Cardiac septum (tissue), 1 donor: ENCODE measurements around the gene ARMH3. TPM values are rescaled to one million over a fixed set of nuclear protein-coding genes. Genes with fewer than 3 reads are reported as not detected.

Experiments
- DNase-seq: peaks from one replicate; pipeline ENCODE4 v3.0.0-alpha.2; 2020; ENCODE audit warnings: low spot score
- intact Hi-C: fragments of 100-400 bp; cut with DNase I; formaldehyde crosslinking; loops from one replicate; pipeline ENCODE4 v1.14.0; 2022
- total RNA-seq: library from RNA; stranded (reverse); fragmentation: NEBNext Ultra II Directional; extraction: Animal tissue kit (Norgen Biotek cat#: 25700); gene quantifications from one replicate; pipeline ENCODE4 v1.2.1, GENCODE V29; 2021
- donor health status: DM: no; HTN: no; CAD: no.

The ARMH3 gene
- total RNA-seq, 1 donor from 2014 or later, result 50.4 TPM

DNA sequence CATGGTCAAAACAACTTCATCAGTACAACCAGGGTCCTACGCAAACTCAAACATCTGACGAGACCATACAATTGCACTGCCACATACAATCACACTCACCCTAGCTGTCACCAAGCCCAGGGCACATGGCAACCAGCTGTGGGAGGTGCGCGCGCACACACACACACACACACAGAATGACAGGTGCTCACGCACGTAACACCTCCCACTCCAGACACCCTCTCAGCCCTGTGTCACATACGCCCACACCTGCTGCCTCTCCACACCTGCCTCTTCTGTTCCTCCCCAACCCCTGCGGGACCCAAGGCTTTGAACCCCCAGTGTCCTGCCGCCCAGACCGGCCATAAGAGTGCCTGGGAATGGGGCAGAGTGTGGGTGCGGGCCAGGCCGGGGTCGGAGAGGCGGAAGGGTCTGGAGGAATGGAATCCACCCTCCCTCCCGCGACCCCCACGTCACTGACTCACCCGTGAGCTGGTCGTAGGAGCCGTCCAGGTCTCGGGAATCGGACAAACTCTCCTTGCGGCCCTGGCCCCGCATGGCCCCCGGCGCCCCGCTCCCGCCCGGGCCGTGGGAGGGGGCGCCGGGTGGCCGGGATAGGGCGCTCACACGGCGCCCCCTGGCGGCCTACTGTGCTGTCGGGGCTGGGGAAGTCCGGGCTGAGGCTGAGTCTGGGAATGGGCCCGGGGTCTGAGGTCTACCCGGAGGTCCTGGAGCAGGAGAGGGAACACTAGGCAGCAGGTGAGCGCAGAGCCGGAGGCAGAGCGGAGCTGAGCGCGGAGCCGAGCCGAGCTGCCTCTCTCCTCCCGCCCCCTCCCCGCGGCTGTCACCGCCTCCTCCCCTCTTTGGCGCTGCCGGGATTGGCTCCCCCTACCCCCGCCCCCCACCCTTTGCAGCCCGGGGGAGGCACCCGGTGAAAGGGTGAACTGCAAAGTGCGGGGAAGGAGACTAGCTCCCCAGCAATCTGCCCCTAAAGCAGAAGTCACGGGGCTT is 212.6 kb downstream of the ARMH3 start, which contains the start of gene KCNIP2:
Gene KCNIP2, minus strand, starts transcription at position 769 of the 990 bp plus-strand sequence. Its CDS starts 232 bp downstream, at position 537.
- peak; percentile 78 for DNase-seq
- intact Hi-C loops, result loop anchor here (5.0 kb wide), 1 partner anchor 44 kb away; no protein-coding TSS in a partner anchor

DNA sequence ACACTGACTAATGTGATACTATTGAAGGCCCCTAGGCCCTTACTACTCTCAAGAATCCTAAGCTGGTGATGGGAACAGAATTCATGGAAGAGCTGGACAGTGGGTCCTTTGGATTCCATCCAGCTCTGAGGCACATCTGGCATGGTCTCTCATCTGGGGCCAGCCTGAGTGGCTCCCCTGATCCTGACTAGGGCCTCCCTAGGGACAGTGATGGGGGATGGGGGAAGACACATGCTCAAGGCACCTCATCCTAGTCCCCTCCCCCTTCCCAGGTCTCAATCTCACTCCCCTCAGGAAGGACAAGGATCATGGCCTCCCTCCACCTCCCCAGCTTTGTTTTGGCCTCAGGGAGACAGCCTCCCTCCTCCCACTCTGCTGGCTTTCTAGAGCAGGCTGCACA is 214.1 kb downstream of the ARMH3 start:
- intact Hi-C loops, result loop anchor here (2.0 to 5.0 kb wide), 2 partner anchors 45 to 169 kb away; no protein-coding TSS in a partner anchor
- DNase-seq, result no peak

DNA sequence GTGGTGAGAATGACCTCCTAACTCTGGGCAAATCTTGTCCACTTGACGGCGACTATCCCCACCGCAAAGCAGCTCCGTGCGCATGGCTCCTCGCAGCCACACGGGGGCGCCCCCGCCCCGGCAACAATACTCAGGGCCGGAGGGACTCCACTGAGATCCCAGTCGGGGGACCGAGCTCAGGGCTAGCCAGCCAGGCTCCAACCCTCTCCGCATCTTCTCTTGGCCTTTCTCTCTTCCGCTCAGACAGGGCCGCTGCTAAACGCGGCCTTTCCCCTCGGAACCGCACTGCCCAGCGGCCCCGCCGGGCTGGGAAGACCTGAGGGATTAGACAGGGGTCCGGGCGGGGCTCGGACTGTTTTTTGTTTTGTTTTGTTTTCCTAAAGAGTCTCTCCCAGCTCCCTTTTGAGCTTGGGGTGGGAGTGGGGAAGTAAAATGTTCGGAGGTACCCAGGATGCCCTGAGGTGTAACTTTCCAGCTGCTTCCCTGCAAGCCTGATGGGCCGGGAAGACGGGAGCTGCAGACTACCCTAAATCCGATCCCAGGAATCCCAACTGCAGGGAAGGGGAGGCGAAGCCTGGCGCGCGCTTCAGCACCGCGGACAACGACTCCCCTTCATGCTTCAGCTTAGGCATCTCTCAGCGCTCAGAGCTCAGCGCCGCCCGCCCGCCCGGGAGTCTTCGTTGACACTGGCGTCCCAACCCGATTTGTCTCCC is 215.1 kb downstream of the ARMH3 start:
- intact Hi-C loops, result loop anchor here (2.0 to 5.0 kb wide), 2 partner anchors 46 to 170 kb away; no protein-coding TSS in a partner anchor

DNA sequence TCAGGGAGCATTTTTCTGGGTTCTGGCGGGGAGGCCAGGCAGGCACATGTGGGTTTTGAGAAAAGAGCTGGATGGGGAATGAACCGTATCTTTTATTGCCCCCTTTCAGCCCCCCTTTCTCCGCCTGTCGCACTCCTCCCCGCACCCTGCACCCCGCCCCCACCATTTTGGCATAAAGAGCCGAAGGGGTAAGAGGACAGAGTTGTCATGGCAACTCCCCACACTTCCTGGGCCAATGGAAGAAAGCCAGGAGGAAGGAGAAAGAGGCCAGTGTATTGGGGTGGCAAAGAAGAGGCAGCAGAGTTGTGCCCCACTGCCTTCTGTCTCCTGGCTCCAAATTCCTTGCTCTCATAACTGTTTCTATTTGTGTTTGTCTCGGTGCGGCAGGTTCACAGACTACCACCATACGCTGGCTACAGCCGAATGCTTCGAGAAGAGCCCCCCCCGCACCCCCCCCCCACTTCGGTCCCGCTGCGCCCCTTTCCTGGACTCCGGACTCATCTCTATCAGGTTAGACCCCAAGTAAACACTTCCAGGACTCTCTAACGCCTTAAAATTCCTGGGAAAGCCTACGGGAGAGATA is 215.8 kb downstream of the ARMH3 start:
- intact Hi-C loops, result loop anchor here (2.0 to 5.0 kb wide), 2 partner anchors 47 to 171 kb away; no protein-coding TSS in a partner anchor
- DNase-seq, result no peak

More for the DNA sequence above, 215.1 kb downstream of the ARMH3 start:
- DNase-seq, result peak; percentile 93

DNA sequence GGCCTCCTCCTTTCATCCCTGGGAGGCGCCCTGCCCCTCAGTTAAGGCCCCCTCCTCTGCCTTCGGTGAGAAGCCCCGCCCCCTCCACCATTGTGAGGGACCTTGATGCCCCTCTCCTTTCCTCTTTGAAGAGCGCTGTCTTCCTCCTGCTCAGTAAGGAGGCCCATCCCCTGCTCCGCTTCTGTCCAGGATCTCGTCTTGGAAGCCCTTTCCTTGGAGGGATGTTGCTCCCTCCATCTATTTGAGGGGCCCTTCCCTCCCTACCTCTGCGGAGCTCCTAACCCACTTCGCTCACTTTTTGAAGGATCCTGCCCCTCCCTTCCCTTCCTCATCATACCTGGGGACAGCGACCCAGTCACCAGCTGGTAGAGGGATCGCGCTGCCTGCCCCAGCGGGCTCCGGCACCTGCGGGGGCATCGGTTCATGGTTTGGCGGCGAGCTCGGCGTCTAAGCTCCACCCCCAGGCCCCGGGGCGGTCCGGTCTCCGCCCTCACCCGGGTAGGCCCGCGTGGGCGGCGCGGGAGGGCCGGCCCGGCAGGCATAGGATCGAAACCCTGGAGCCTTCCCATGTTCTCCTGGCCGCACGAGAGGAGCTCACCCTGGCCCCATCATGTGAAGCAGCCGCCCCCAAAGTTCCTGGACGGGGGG is 216.4 kb downstream of the ARMH3 start:
- peak; percentile 76 for DNase-seq
- intact Hi-C loops, result loop anchor here (2.0 to 5.0 kb wide), 2 partner anchors 48 to 171 kb away; no protein-coding TSS in a partner anchor

DNA sequence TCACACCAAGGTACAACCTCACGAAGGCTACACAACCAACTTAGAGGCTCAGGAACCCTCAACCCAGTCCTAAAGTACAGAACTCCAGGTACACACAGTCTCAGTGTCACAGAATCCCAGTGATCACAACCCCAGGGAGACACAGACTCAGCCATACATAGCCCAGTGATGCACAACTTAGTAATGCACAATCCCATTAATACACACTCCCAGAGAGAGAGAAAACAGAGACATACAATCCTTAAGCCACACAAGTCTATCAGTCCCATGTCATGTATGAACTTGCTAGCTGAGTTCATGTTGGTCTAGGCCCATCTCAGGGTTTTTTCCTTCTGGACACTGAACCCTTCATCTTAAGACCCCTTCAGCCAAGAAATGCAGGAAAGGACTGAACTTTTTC is 217.0 kb downstream of the ARMH3 start:
- intact Hi-C loops, result no loop called here
- DNase-seq, result no peak

DNA sequence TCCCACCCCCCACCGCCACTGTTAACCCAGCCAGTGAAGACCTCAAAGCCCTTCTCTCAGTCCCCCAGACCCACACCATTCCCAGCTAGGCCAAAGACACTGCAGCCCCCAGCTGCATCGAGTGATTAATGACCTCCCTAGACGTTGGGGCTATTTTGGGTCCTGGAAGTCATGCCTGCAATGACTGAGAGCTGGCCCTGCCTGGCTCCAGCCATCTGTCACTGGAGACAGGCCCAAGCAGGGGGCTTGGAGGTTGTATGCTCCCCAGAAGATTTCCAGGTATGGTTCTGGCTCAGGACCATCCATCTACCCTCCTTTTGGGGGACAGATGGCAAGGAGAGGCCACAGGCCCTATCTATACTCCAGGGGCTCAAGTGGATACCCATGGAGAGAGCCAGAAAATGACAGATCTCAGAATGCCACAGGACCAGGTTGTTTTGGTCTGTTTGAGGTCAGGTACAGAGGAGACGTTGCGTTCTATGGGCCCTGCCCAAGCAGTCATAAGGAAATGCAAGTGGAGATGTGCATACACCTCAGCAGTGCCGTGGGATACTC is 217.5 kb downstream of the ARMH3 start:
- DNase-seq, result no peak
- intact Hi-C loops, result no loop called here

DNA sequence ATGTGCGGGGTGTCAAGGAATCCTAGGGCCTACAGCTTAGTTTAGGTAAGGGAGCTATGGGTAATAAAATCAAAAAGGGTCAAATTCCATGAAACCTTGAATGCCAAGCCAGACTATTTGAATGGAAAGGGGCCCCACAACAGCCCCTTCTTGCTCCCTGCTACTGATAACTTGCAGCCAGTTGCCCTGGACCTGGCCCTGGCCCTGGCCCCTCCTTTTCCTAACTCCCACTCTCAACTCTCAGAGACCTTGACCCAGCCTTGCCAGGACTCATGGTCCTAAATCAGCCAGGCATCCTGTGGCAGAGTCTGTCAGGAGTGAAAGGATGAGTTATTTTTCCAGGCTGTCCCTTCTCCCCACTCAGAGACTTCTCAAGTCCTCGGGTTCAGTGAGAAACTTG is 218.2 kb downstream of the ARMH3 start:
- intact Hi-C loops, result no loop called here

DNA sequence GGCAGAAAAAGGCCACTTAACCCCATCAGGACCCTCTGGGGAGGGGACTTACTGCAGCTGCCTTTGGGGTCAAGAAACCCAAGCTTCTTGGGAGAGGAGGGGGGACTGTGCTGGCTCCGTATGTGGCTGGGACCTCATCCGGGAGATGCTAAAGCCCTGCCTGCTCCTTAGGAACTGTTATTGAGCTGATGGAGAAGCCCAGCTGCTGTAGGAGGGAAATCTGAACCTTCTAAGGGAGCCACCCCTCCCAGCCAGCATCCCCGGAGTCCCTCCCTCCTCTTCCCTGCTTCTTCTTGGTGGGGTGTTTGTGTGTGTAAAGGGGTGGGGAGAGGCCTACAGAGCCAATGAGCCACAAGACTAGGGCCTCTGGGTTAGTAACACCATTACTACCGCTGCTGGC is 220.6 kb downstream of the ARMH3 start:
- DNase-seq, result no peak
- intact Hi-C loops, result no loop called here

More for the DNA sequence above, 218.2 kb downstream of the ARMH3 start:
- peak; percentile 22 for DNase-seq

DNA sequence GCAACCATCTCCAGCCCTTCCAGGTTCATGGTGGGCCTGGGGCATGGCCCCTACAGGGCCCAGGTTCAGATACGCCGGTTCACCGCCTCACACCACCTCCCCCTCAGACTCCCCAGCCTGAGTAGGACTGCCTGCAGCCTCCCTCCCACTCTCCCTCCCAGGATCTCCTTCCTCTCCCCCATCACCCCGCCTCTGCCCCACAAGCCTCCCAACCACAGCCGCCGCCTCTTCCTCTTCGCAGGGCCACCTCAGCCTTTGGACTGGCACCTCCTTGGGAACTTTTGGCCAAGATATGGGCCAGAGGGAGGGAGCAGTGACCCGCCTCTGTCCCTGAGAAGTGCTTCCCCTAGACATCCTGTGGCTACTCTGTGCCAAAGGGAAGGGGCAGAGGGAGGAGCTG is 221.6 kb downstream of the ARMH3 start:
- intact Hi-C loops, result no loop called here
- no peak for DNase-seq

DNA sequence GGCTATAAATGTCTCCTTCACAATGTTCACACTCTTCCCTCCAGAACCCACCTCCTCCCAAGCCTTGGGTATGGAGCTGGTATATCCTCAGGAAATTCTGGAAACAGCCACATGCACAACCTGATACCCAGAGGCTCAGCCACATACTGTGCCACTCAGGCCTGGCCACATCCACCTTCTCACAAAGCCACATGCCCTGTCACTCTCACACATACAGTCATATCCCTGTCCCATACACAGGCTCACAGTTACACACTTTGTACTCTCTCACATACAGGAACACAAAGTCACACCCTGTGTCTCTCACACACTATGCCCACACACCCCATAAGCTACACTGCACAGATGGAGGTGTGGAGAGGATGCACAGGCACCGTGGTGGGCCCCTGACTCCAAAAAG is 222.5 kb downstream of the ARMH3 start:
- intact Hi-C loops, result no loop called here
- DNase-seq, result no peak

DNA sequence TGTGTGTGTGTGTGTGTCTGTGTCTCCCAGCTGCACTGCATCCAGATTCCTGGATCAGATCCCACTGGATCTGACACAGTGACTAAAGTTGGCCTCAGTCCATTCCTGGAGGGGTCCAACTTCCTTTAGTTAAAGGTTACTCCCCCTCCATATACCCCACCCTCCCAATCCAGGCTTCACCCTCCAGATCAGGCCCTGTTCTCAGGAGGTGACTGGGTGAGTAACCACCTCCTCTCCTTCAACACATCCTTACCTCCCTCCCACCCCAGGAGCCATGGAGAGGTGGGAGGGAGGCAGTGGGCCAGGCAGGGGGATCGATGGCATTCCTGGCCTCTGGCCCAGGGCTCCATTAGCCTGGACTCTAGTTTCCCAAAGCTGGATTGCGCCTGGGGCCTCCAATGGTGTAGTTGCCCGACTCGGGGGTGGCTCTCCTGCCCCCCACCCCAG is 223.6 kb downstream of the ARMH3 start:
- intact Hi-C loops, result no loop called here
- peak; percentile 26 for DNase-seq

DNA sequence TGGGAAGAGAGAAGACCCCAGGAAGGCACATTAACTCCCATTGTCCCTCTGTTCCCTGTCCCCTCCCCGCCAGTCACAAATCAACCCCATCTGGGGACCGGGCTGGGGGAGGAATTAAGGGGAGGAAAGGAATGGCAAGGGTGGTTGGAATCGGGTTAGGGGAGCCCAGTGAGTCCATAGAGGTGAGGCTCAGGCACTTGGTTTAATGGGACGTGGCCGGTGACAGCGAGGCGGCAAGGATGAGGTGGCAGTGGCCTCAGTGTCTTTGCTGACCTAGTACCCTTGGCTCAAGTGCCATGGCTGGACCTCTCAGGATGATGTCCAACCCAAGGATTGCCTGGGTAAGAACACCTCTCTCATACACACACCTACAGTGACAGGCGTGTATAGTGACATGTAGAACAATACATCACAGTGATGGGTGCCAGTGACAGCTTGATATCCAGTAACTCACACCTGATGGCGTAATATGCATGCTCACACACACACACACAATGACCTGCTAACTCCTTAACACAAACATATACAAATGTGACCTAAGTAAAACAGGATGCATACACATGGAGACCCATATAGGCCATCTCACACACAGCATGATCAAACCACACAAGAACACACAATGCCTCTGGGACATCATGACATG is 224.7 kb downstream of the ARMH3 start:
- intact Hi-C loops, result no loop called here
- DNase-seq, result peak; percentile 72

DNA sequence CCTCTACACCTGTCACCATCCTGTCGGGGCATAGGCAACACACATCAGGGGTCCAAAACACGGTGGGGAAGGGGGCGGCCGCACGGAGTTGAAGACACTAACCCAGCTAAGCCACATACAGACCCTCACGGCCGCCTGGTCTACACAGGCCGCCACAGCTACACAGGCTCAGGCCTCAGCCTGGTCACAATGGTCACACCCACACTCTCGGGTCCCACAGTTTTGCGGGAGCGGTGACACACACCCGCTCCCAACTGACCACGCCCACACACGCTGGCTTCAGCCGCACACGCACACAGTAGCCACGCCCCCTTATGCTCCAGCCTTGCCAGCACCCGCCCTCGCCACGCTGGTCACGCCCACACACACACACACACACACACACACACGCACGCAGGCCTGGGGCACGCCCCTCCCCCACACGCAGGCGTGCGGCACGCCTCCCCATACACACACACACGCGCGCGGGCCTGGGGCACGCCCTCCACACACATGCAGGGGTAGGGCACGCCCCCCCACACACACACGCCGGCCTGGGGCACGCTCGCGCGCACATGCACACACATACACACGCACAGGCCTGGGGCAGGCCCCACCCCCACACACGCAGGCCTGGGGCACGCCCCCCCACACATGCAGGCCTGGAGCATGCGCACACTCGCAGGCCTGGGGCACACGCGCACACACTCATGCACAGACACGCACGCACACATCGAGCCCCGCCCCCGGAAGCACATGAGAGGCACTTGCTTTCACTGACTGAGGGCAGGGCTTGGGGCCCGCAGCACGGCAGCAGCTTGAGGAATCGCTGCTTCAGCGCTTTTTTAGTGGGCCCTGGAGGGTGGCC is 225.4 kb downstream of the ARMH3 start:
- peak; percentile 94 for DNase-seq
- intact Hi-C loops, result no loop called here

DNA sequence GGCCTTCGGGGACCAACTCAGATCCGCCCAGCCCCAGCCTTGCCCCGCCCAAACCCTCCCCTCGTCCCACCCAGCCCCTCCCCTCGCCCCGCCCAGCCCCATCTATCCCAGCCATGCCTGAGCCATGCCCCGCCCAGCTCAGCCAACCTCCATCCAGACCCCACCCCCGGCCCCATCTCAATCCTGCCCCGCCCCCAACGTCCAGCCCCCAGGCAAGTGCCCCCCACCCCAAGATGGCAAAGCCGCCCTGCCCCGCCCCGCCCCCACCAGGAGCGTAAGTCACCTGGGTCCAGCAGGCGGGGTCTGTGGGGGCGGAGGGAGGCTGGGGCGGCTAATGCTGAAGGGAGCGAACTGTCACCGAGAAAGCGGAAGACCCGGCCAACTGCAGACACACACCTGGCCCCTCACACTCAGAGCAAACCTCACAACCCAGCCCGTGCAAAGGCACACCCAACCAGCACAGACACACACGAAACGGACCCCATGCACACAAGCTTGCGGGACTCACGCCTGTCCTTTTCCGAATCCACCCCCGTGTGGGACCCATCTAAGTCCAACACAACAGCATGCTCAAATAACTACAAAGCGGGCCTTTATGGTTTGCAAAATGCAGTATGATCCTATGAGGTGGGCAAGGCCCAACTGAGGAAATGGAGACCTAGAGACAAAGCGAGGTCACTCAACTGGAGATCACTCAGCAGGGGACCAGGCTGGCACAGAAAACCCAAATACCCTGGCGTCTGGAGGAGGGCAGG is 226.2 kb downstream of the ARMH3 start:
- peak; percentile 82 for DNase-seq
- intact Hi-C loops, result no loop called here

DNA sequence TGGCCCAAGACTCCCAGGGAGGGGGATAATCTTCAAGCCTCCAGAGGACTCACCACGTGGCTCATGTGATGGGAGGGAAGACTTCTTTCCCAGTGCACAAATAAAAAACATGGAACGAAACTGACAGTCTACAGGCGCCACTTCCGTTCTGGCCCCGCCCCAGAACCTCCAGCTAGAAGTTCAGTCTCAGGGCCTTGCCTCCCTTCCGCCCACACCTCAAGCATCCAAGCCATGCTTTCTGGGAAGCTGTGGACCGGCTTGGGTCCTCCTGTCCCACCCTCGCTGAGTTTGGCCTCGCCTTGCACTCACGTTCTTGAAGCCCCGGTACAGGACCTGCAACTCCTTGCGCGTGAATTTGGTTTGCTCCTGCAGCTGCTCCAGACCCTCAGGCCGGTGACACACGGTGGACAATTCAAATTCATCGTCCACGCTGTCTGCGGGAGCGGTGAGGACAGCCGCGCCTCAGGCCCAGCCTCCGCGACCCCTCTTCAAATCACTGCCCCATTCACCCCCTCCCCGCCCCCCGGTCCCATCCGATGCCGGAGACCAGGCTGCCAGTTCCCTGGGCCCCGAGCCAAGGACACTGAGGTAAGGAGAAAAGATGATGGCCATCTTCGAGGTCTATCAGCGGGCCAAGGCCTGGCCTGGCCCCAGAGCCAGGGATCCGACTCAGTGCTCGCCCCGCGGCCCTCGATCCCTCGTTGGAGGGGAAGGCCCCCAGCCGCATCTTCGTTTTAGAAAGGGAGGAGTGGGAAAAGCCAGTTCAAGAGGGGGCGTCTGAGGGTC is 227.0 kb downstream of the ARMH3 start:
- intact Hi-C loops, result no loop called here
- DNase-seq, result peak; percentile 71
